SK-N-SH (cell line): ENCODE measurements around the gene GLE1. TPM values are rescaled to one million over a fixed set of nuclear protein-coding genes. Genes with fewer than 3 reads are reported as not detected.

ENCODE experiments used
- CTCF ChIA-PET: fragments of 300-600, 350-600 bp; formaldehyde crosslinking; extraction: SDS; loops from one replicate; lab custom pipeline; 2021; lab: Yijun Ruan, JAX
- POLR2A ChIA-PET: fragments of 350-600 bp; sonication (Branson Sonifier 250); formaldehyde crosslinking; extraction: SDS; loops from one replicate; lab custom pipeline; 2020; ENCODE audit warnings: antibody characterized with exemption, inconsistent platforms; lab: Yijun Ruan, JAX
- DNase-seq: peaks from one replicate; pipeline ENCODE4 v3.0.0; 2012
- H2AFZ ChIP-seq: fragments of 200-600 bp; sonication (generic); 2 replicates; pipeline ENCODE4 v1.8.1; 2016; ENCODE audit warnings: antibody characterized with exemption, mild to moderate bottlenecking, low read depth
- H3F3A ChIP-seq: fragments of 200-600 bp; sonication (generic); replicated peaks from 2 replicates; pipeline ENCODE3; 2016; ENCODE audit warnings: antibody characterized with exemption, mild to moderate bottlenecking; ENCODE audit not compliant: insufficient read depth
- H3K27ac ChIP-seq, 2 experiments: fragments of 200-500 bp in 1 of 2; fragments of 200-600 bp in 1 of 2; sonication (Bioruptor generic) in 1 of 2; sonication (generic), shearing (Covaris generic) in 1 of 2; 2 replicates each; pipeline versions ENCODE4 v1.5.1 to v1.6.1; 2014 to 2016; ENCODE audit warnings: low read depth in 2 of 2, inconsistent platforms in 1 of 2, low read length in 1 of 2, mild to moderate bottlenecking in 1 of 2, mixed read lengths in 1 of 2
- H3K27me3 ChIP-seq: fragments of 200-600 bp; sonication (generic), shearing (Covaris generic); 2 replicates; pipeline ENCODE4 v1.6.1; 2016; ENCODE audit warnings: mixed run types; ENCODE audit not compliant: insufficient read depth
- H3K36me3 ChIP-seq, 2 experiments: fragments of 200-500 bp in 1 of 2; fragments of 200-600 bp in 1 of 2; sonication (Bioruptor generic) in 1 of 2; sonication (generic) in 1 of 2; replicated peaks in 1 of 2; 2 replicates each; pipeline versions ENCODE3 to v1.5.1; 2014 to 2016; ENCODE audit warnings: low read length in 1 of 2, mild to moderate bottlenecking in 1 of 2; ENCODE audit not compliant: insufficient read depth in 2 of 2, control insufficient read depth in 1 of 2
- H3K4me1 ChIP-seq, 2 experiments: fragments of 200-500 bp in 1 of 2; fragments of 200-600 bp in 1 of 2; sonication (Bioruptor generic) in 1 of 2; sonication (generic), shearing (Covaris generic) in 1 of 2; 2 replicates each; pipeline versions ENCODE4 v1.5.1 to v1.6.1; 2014 to 2016; ENCODE audit warnings: low read depth in 1 of 2, low read length in 1 of 2, mixed run types in 1 of 2; ENCODE audit not compliant: insufficient read depth in 2 of 2, control insufficient read depth in 1 of 2
- H3K4me2 ChIP-seq: fragments of 200-600 bp; sonication (generic), shearing (Covaris generic); 2 replicates; pipeline ENCODE4 v1.6.1; 2017; ENCODE audit warnings: mixed run types
- H3K4me3 ChIP-seq, 2 experiments: fragments of 200-500 bp in 1 of 2; fragments of 200-600 bp in 1 of 2; sonication (Bioruptor generic) in 1 of 2; sonication (generic), shearing (Covaris generic) in 1 of 2; 2 replicates each; pipeline versions ENCODE4 v1.5.1 to v1.8.1; 2014 to 2016; ENCODE audit warnings: low read depth in 2 of 2, inconsistent platforms in 1 of 2, low read length in 1 of 2, mild to moderate bottlenecking in 1 of 2, mixed read lengths in 1 of 2, moderate library complexity in 1 of 2
- H3K79me2 ChIP-seq: fragments of 200-600 bp; sonication (generic); 2 replicates; pipeline ENCODE4 v1.8.1; 2017; ENCODE audit warnings: mild to moderate bottlenecking; ENCODE audit not compliant: insufficient read depth
- H3K9ac ChIP-seq: fragments of 200-600 bp; sonication (generic); 2 replicates; pipeline ENCODE4 v1.6.1; 2017; ENCODE audit warnings: mixed run types
- H3K9me2 ChIP-seq: fragments of 200-600 bp; sonication (generic); 2 replicates; pipeline ENCODE4 v1.6.1; 2017; ENCODE audit warnings: mixed run types
- H3K9me3 ChIP-seq: fragments of 200-600 bp; sonication (generic); 2 replicates; pipeline ENCODE4 v1.6.1; 2017; ENCODE audit warnings: mixed run types, mild to moderate bottlenecking, moderate library complexity
- H4K20me1 ChIP-seq: fragments of 200-600 bp; sonication (generic); 2 replicates; pipeline ENCODE4 v1.6.1; 2017; ENCODE audit warnings: mild to moderate bottlenecking, mixed run types; ENCODE audit not compliant: insufficient read depth
- CHD2 ChIP-seq: fragments of 150-350 bp; IDR thresholded peaks from 2 replicates; pipeline ENCODE4 v1.6.1; 2018; ENCODE audit warnings: low read length; ENCODE audit not compliant: partially characterized antibody
- CTCF ChIP-seq: fragments of 200-600 bp; sonication (generic); IDR thresholded peaks from 2 replicates; pipeline ENCODE4 v1.6.1; 2017; ENCODE audit warnings: antibody characterized with exemption, mild to moderate bottlenecking, moderate library complexity
- EP300 ChIP-seq, 2 experiments: IDR thresholded peaks; 2 replicates each; pipeline versions ENCODE4 v1.4.0 to v1.6.1; 2012; ENCODE audit warnings: borderline replicate concordance in 1 of 2, low read depth in 1 of 2, low read length in 1 of 2
- FOXJ3 ChIP-seq: sonication (generic); formaldehyde crosslinking; IDR thresholded peaks from 2 replicates; pipeline ENCODE4 v1.5.1; 2020; ENCODE audit warnings: mild to moderate bottlenecking, missing genetic modification reagents
- GABPA ChIP-seq: IDR thresholded peaks from 2 replicates; pipeline ENCODE4 v1.4.0; 2012; ENCODE audit warnings: low read depth, mild to moderate bottlenecking
- MAX ChIP-seq: IDR thresholded peaks from 2 replicates; pipeline ENCODE4 v1.4.0; 2012; ENCODE audit warnings: low read depth
- MEF2A ChIP-seq: IDR thresholded peaks from 2 replicates; pipeline ENCODE4 v1.4.0; 2012; ENCODE audit warnings: low read depth, borderline replicate concordance
- MXI1 ChIP-seq: IDR thresholded peaks from 2 replicates; pipeline ENCODE4 v1.6.1; 2012; ENCODE audit warnings: mild to moderate bottlenecking, low read depth, low read length, improper control_type of control experiment
- NRF1 ChIP-seq: IDR thresholded peaks from 2 replicates; pipeline ENCODE4 v1.6.1; 2012; ENCODE audit warnings: low read depth, mild to moderate bottlenecking, low read length
- PBX3 ChIP-seq: IDR thresholded peaks from 2 replicates; pipeline ENCODE4; 2012
- RFX5 ChIP-seq: IDR thresholded peaks from 2 replicates; pipeline ENCODE4 v1.6.1; 2012; ENCODE audit warnings: mild to moderate bottlenecking, improper control_type of control experiment, low read length
- SIN3A ChIP-seq: IDR thresholded peaks from 2 replicates; pipeline ENCODE4 v1.6.1; 2012; ENCODE audit warnings: low read depth, mild to moderate bottlenecking, low read length, moderate library complexity, borderline replicate concordance
- SMC3 ChIP-seq: IDR thresholded peaks from 2 replicates; pipeline ENCODE4 v1.6.1; 2012; ENCODE audit warnings: low read depth, low read length, improper control_type of control experiment
- TCF12 ChIP-seq: IDR thresholded peaks from 2 replicates; pipeline ENCODE4 v1.4.0; 2012
- TEAD4 ChIP-seq: IDR thresholded peaks from 2 replicates; pipeline ENCODE4 v1.4.0; 2012; ENCODE audit warnings: mild to moderate bottlenecking, borderline replicate concordance; ENCODE audit not compliant: insufficient read depth
- USF2 ChIP-seq: fragments of 150-350 bp; IDR thresholded peaks from 2 replicates; pipeline ENCODE4 v1.6.1; 2017; ENCODE audit warnings: antibody characterized with exemption, low read length, low read depth, borderline replicate concordance
- WGBS: methylation state at CpG from one replicate; pipeline ENCODE4 v1.1.6; 2017; ENCODE audit warnings: low lambda C conversion rate; 5-methylcytosine and 5-hydroxymethylcytosine counted together
- polyA plus RNA-seq, 3 experiments: library from polyadenylated mRNA; depleted of rRNA; stranded (reverse); fragments of >200 nt; gene quantifications; 2 replicates each; pipeline ENCODE4 v1.2.3, GENCODE V29; 2012
- TF ChIP-seq, protein P1 (sequence below): IDR thresholded peaks from 2 replicates; pipeline ENCODE4 v1.4.0; 2012; ENCODE audit warnings: low read depth, borderline replicate concordance
- TF ChIP-seq, protein P2 (sequence below): IDR thresholded peaks from 2 replicates; pipeline ENCODE4 v1.6.1; 2012; ENCODE audit warnings: mild to moderate bottlenecking, low read depth, low read length, moderate library complexity

The GLE1 gene
- polyA plus RNA-seq, 1 of the 3 experiments (the other 2 are of a cell fraction) = 13.8 TPM

DNA sequence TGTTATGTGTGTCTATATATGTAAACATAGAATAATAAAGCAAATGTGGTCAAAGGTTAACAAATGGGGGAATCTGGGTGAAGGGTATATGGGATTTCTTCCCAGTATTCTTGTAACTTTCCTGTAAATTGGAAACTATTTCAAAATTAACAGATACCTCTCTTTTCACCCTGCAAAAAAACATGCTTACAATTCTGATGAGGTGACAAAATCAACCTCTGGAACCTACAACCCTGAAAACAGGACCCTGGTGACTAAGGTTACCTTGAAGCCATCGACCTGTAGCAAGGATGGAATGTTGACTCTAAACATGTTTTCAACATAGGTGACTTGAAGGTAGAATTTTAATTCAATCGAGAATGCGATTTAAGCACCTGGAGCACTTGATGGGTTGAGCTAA is 42.0 kb downstream of the GLE1 start:
- H3K4me1 ChIP-seq = peaks cover 10 to 13% of the 10 kb centered on the region in 2 experiments
- ChIA-PET POLR2A (interaction anchor here (0.6 kb wide), 1 partner anchor 152 kb away, joined by 3 read pairs; no protein-coding TSS in a partner anchor), CTCF (no interaction called here)
- H3K79me2 ChIP-seq = no peaks in the 10 kb centered on the region
- H4K20me1 ChIP-seq = no peaks in the 10 kb centered on the region
- peaks cover 6 to 8% of the 10 kb centered on the region in 2 experiments for H3K36me3 ChIP-seq
- no peaks in the 10 kb centered on the region for H3K9me2 ChIP-seq
- TF ChIP-seq TCF12 (no peak), SIN3A (no peak), GABPA (no peak), MEF2A (no peak), MXI1 (no peak), CTCF (no peak), NRF1 (no peak), EP300 (IDR thresholded peaks at IDR 0.05; ENCODE audit: borderline replicate concordance in 1 of 2, low read depth in 1 of 2, low read length in 1 of 2) (no peak), SMC3 (no peak), TEAD4 (no peak), RFX5 (no peak), PBX3 (no peak)
- TF ChIP-seq, protein P1, sequence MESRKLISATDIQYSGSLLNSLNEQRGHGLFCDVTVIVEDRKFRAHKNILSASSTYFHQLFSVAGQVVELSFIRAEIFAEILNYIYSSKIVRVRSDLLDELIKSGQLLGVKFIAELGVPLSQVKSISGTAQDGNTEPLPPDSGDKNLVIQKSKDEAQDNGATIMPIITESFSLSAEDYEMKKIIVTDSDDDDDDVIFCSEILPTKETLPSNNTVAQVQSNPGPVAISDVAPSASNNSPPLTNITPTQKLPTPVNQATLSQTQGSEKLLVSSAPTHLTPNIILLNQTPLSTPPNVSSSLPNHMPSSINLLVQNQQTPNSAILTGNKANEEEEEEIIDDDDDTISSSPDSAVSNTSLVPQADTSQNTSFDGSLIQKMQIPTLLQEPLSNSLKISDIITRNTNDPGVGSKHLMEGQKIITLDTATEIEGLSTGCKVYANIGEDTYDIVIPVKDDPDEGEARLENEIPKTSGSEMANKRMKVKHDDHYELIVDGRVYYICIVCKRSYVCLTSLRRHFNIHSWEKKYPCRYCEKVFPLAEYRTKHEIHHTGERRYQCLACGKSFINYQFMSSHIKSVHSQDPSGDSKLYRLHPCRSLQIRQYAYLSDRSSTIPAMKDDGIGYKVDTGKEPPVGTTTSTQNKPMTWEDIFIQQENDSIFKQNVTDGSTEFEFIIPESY = no peak
- no peak overlapping the region for H3K9ac ChIP-seq
- H3K27ac ChIP-seq = no peak overlapping the region
- 65% methylated on average over 3 of the region's 3 CpGs for WGBS
- no peak overlapping the region for H3K4me3 ChIP-seq
- H3K9me3 ChIP-seq = no peaks in the 10 kb centered on the region
- DNase-seq = no peak
- H3F3A ChIP-seq = peaks cover 17% of the 10 kb centered on the region
- no peaks in the 10 kb centered on the region for H3K27me3 ChIP-seq
- H2AFZ ChIP-seq = no peak overlapping the region
- H3K4me2 ChIP-seq = no peak overlapping the region

GRCh38 chr9:128548876-128549275 is 44.4 kb downstream of the GLE1 start:
- POLR2A ChIA-PET = no interaction called here
- H3K27me3 ChIP-seq = no peaks in the 10 kb centered on the region
- no peak overlapping the region for H3K27ac ChIP-seq
- H2AFZ ChIP-seq = no peak overlapping the region
- H3F3A ChIP-seq = peaks cover 18% of the 10 kb centered on the region
- H3K36me3 ChIP-seq = no peaks in the 10 kb centered on the region
- 97% methylated on average over 7 of the region's 7 CpGs for WGBS
- peaks cover 14% of the 10 kb centered on the region for H3K79me2 ChIP-seq
- peaks cover 12 to 14% of the 10 kb centered on the region in 2 experiments for H3K4me1 ChIP-seq
- no peak overlapping the region for H3K4me3 ChIP-seq
- peaks cover 6% of the 10 kb centered on the region for H4K20me1 ChIP-seq
- H3K9me3 ChIP-seq = no peaks in the 10 kb centered on the region
- H3K9ac ChIP-seq = no peak overlapping the region
- H3K4me2 ChIP-seq = no peak overlapping the region
- CTCF ChIA-PET = no interaction called here
- no peaks in the 10 kb centered on the region for H3K9me2 ChIP-seq
- no peak for DNase-seq
- no peak for TF ChIP-seq CHD2
- TF ChIP-seq FOXJ3 (CRISPR knock-in tag) = no peak
- TF ChIP-seq SMC3 = no peak
- TF ChIP-seq MAX = no peak
- TF ChIP-seq USF2 = no peak
- TF ChIP-seq MEF2A = no peak
- TF ChIP-seq, protein P2, sequence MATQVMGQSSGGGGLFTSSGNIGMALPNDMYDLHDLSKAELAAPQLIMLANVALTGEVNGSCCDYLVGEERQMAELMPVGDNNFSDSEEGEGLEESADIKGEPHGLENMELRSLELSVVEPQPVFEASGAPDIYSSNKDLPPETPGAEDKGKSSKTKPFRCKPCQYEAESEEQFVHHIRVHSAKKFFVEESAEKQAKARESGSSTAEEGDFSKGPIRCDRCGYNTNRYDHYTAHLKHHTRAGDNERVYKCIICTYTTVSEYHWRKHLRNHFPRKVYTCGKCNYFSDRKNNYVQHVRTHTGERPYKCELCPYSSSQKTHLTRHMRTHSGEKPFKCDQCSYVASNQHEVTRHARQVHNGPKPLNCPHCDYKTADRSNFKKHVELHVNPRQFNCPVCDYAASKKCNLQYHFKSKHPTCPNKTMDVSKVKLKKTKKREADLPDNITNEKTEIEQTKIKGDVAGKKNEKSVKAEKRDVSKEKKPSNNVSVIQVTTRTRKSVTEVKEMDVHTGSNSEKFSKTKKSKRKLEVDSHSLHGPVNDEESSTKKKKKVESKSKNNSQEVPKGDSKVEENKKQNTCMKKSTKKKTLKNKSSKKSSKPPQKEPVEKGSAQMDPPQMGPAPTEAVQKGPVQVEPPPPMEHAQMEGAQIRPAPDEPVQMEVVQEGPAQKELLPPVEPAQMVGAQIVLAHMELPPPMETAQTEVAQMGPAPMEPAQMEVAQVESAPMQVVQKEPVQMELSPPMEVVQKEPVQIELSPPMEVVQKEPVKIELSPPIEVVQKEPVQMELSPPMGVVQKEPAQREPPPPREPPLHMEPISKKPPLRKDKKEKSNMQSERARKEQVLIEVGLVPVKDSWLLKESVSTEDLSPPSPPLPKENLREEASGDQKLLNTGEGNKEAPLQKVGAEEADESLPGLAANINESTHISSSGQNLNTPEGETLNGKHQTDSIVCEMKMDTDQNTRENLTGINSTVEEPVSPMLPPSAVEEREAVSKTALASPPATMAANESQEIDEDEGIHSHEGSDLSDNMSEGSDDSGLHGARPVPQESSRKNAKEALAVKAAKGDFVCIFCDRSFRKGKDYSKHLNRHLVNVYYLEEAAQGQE = no peak
